Stimulated activated effector memory CD8-positive, alpha-beta T cell treated with anti-CD3 and anti-CD28 coated beads, Interleukin-12 subunit alpha, Interleukin-12 subunit beta, amount 100 ng/mL, for 72 hours (primary cell): ENCODE data around the gene PLG.
"Not testable (repeated sequence)": the region's sequence is repeated elsewhere in the genome, so short reads cannot be mapped to it uniquely, and the experiment has no call there.

ENCODE experiments used
- ATAC-seq: fragments of 150-1000 bp; cut with Tn5 transposase; 2 replicates; pipeline ENCODE4 v1.10.0; 2021
- DNase-seq, 2 donors: peaks; one replicate each; pipeline ENCODE4 v3.0.0; 2021 to 2022; ENCODE audit warnings: low spot score in 2 of 2
- H3K27ac Mint-ChIP-seq: one replicate; pipeline ENCODE4 v1.8.0; 2022; ENCODE audit warnings: mild to moderate bottlenecking, mixed read lengths
- H3K36me3 Mint-ChIP-seq: one replicate; pipeline ENCODE4 v1.8.0; 2022; ENCODE audit warnings: mild to moderate bottlenecking, mixed read lengths
- H3K4me1 Mint-ChIP-seq: one replicate; pipeline ENCODE4 v1.8.0; 2022; ENCODE audit warnings: mixed read lengths
- H3K4me3 Mint-ChIP-seq: one replicate; pipeline ENCODE4 v1.8.0; 2022; ENCODE audit warnings: mild to moderate bottlenecking, mixed read lengths
- H3K9me3 Mint-ChIP-seq: one replicate; pipeline ENCODE4 v1.8.0; 2022; ENCODE audit warnings: mixed read lengths

PLG gene

DNA sequence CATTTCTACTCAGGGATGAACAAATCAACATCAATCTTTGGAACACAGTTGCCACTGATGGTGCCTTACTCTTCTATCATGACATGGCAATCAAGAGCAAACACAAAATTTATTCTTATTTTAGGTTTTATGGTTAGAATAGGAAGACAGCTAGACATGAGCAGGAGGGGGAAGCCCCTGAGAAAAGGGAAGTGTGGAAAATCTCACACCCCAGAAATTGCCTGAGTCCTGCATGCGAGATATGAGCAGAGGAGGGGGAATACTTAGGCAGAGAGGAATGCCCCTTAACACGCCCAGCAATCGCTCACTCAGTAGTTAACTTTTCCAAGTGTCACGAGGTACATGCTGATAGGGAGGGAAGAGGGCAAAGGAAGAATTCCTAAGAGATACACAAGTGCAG, 79.3 kb downstream of the PLG start:
- H3K4me3 Mint-ChIP-seq: no peak overlapping the region
- H3K27ac Mint-ChIP-seq: no peak overlapping the region
- H3K9me3 Mint-ChIP-seq: peaks cover 4% of the 10 kb centered on the region
- H3K36me3 Mint-ChIP-seq: no peaks in the 10 kb centered on the region
- H3K4me1 Mint-ChIP-seq: no peaks in the 10 kb centered on the region
- ATAC-seq (no peak), DNase-seq (no peak)

DNA sequence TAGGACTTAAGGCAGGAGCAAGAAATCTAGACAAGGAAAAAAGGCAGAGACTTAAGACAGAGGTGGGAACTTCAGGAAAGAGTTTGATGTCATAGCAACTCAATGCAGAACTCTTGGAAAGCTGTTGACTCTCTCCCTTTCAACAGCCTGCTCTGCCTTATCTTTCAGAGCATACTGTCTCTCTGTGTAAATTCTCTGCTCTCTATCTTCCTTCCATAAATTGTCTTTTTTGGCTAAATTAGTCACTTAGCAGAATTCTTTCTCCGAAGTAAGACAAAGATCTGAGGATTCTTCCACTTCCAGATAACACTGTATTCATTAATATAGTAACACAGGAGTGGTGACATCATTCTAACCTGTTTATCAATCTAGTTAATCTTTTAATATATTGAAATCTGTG, 80.2 kb downstream of the PLG start:
- Mint-ChIP-seq H3K9me3 (peaks cover 4% of the 10 kb centered on the region), H3K4me1 (no peaks in the 10 kb centered on the region), H3K4me3 (no peak overlapping the region), H3K27ac (no peak overlapping the region), H3K36me3 (no peaks in the 10 kb centered on the region)
- DNase-seq (no peak), ATAC-seq (no peak)

DNA sequence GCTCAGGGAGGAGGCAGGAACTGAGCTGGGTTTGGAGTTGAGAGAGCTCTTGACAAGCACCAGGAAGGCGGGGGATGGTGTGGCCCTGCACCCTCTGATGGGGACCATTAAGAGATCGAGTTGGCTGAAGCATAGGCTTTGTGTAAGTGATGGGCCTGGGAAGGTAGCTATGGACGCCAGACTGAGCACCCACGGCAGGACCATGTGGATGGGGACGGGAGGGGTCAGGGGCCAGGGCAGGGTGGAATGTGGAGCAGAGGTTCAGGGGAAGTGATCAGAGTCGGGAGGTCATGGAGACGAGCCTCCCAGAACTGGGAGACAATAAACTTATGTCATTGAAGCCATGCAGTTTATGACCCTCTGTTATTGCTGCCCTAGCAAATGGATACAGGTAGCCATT, 81.7 kb downstream of the PLG start:
- Mint-ChIP-seq H3K4me1 (no peaks in the 10 kb centered on the region), H3K27ac (no peak overlapping the region), H3K9me3 (peaks cover 11% of the 10 kb centered on the region), H3K4me3 (no peak overlapping the region), H3K36me3 (no peaks in the 10 kb centered on the region)
- ATAC-seq (peak; percentile 34), DNase-seq (no peak)

DNA sequence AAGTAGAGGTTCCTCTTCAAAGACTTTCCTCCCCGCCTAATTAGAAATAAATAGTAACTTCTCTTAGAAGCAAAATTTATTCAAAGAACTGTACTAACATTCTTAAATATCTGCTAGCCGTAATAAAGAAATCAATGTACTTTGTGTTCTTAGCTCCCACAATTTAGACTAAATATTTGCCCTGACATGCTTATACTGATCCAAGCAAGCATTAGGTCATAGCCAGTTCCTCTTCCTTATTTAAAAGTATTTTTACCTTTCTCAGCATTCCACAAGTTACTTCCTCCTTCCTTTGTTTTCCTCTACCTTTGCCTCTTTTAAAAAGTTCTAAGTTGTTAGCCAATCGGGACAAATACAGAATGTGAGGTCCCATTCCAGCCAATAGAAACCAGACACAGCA, 86.1 kb downstream of the PLG start:
- H3K27ac Mint-ChIP-seq, H3K4me3 Mint-ChIP-seq, H3K36me3 Mint-ChIP-seq, H3K4me1 Mint-ChIP-seq, ATAC-seq, DNase-seq: not testable (repeated sequence)
- peaks cover 14% of the 10 kb centered on the region for H3K9me3 Mint-ChIP-seq

DNA sequence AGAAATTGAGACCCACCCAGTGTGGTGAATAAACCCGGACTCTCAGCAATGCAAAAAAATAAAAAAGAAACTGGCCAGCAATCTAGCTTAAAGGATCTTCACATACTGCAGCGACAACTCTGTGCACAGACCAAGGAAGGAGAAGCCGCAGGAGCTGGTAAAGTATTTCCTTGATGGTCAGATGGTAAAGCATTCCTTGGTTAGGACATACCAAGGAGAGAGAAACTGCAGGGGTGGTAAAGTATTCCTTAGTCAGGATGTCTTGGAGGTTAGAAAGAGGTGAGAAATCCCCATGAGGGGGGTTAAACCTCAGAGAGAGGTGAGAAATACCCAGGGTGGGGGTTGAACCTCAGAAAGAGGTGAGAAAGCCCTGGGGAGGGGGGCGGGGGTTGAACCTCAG, 86.8 kb downstream of the PLG start:
- Mint-ChIP-seq H3K9me3 (peaks cover 14% of the 10 kb centered on the region), H3K27ac (peak overlapping the region; percentile 20), H3K4me1 (peaks cover 7% of the 10 kb centered on the region), H3K4me3 (no peak overlapping the region), H3K36me3 (no peaks in the 10 kb centered on the region)
- DNase-seq (no peak), ATAC-seq (no peak)

DNA sequence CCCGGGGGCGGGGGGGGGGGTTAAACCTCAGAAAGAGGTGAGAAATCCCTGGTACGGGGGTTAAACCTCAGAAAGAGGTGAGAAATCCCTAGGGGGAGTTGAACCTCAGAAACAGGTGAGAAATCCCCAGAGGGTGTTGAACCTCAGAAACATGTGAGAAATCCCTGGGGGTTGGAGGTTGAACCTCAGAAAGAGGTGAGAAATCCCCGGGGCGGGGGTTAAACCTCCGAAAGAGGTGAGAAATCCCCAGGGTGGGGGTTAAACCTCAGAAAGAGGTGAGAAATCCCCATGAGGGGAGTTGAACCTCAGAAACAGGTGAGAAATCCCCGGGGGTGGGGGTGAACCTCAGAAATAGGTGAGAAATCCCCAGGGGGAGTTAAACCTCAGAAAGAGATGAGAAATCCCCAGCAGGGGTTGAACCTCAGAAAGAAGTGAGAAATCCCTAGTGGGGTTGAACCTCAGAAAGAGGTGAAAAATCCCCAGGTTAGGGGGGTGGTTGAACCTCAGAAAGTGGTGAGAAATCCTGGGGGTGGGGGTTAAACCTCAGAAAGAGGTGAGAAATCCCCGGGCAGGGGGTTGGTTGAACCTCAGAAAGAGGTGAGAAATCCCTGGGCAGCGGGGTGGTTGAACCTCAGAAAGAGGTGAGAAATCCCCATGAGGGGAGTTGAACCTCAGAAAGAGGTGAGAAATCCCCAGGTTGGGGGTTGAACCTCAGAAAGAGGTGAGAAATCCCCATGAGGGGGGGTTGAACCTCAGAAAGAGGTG, 87.4 kb downstream of the PLG start:
- H3K4me3 Mint-ChIP-seq: no peak overlapping the region
- DNase-seq (no peak), ATAC-seq (peak; percentile 47)
- peak overlapping the region; percentile 20 for H3K27ac Mint-ChIP-seq
- peaks cover 7% of the 10 kb centered on the region for H3K4me1 Mint-ChIP-seq
- peaks cover 14% of the 10 kb centered on the region for H3K9me3 Mint-ChIP-seq
- H3K36me3 Mint-ChIP-seq: no peaks in the 10 kb centered on the region

DNA sequence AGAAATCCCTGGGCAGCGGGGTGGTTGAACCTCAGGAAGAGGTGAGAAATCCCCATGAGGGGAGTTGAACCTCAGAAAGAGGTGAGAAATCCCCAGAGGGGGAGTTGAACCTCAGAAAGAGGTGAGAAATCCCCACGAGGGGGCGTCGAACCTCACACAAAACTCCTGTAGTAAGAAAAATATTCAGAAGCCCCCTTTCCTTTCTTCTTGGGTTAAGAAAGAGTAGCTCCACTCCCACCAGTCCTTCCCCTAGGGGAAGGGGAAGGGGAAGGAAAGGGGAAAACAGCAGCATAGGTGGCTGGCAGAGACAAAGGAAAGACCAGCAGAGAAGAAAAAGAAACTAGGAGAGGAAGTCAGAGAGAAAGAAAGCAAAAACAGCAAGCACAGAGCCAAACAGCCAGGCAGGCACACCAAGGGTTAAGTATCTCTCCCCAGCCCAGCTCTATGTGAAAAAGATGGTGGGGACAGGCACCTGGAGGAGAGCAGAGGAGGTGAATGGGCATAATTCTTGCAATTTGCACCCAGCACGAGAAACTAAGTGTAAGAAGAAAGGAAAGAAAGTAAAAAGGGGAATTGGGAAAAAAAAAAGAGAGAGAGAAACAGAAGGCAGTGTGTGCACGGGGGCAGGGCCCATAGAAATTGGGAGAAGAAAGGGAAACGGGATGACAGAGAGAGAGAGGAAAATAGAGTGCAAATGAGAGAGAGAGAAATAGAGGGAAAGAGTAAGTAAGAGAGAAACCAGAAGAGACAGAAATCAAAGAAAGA, 88.2 kb downstream of the PLG start:
- ATAC-seq (no peak), DNase-seq (no peak)
- Mint-ChIP-seq H3K36me3 (no peaks in the 10 kb centered on the region), H3K27ac (no peak overlapping the region), H3K9me3 (peaks cover 14% of the 10 kb centered on the region), H3K4me1 (peaks cover 7% of the 10 kb centered on the region), H3K4me3 (no peak overlapping the region)

DNA sequence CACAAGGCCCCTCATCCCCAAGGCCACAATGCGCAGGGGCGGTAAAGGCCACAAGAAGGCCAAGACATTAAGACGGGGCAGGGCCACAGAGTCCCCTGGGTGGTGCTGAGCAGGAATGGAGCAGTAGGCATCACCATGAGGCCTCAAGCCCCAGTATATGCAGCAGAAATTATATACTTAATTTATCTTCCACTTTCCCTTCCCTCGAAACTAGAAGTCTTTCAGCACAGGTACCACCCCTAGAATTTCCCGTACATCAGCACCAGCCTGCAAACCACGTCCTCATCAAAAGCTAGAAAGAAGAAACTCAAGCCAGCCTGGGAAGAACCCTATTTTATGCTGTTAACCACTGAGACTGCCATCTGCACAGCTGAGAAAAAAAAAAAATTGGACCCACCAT, 89.4 kb downstream of the PLG start:
- no peak for DNase-seq
- ATAC-seq: peak; percentile 8
- no peak overlapping the region for H3K27ac Mint-ChIP-seq
- peaks cover 7% of the 10 kb centered on the region for H3K4me1 Mint-ChIP-seq
- H3K9me3 Mint-ChIP-seq: peaks cover 14% of the 10 kb centered on the region
- H3K36me3 Mint-ChIP-seq: no peaks in the 10 kb centered on the region
- H3K4me3 Mint-ChIP-seq: no peak overlapping the region

DNA sequence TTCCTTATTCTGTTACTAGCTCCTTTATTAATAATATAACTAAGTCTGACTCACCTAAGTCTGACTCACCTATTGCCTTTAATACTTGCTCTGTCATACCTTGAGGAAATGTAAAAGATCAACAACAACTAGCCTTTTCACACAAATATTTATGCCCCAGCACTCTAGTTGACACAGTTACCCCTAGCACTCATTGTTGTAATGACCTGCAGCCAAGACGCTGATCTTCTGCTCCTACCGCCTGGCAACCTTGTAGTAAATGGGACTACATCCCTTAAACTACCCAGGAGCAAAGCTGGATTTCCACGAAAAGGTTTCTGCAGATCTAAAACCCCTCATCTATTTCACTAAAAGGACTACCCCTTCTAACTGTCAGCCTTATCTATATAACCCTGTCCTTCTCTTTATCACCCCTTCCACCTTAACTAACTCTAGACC, 90.0 kb downstream of the PLG start:
- DNase-seq: no peak
- Mint-ChIP-seq H3K9me3 (peaks cover 17% of the 10 kb centered on the region), H3K4me3 (no peak overlapping the region), H3K36me3 (no peaks in the 10 kb centered on the region), H3K27ac (no peak overlapping the region), H3K4me1 (peaks cover 7% of the 10 kb centered on the region)
- ATAC-seq: peak; percentile 52

DNA sequence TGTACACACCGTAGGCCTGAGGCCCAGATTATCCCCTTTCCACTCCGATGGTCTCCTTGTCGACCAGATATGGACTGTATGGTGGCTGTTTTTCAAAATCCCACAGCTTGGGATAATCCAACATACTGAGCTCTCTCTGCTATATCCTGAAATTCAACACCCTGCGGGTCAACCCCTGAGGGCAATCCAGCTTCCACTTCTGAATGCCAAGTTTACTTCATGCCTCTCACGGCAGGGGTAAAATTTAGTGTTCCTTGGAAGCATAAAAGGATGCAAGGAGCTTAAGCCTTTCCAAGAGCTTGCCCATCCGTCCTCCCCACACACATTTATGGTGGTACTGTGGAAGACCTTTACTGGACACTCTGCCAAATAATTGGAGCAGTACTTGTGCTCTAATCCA, 90.7 kb downstream of the PLG start:
- peaks cover 7% of the 10 kb centered on the region for H3K4me1 Mint-ChIP-seq
- DNase-seq (no peak), ATAC-seq (no peak)
- H3K4me3 Mint-ChIP-seq: no peak overlapping the region
- H3K9me3 Mint-ChIP-seq: peaks cover 19% of the 10 kb centered on the region
- H3K36me3 Mint-ChIP-seq: no peaks in the 10 kb centered on the region
- H3K27ac Mint-ChIP-seq: no peak overlapping the region

DNA sequence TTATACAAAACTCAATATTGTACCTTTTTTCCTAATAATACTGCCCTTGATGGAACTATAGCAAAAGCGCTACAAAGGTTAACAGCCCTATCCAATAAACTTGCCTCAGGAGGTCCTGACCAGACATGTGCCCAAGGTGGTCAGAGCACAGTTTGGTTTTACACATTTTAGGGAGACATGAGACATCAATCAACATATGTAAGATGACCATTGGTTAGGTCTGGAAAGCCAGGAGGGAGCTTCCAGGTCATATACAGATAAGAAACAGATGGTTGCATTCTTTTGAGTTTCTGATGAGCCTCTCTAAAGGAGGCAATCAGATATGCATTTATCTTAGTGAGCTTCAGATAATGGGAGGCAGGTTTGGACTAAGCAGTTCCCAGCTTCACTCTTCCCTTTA, 91.6 kb downstream of the PLG start:
- H3K4me1 Mint-ChIP-seq: peaks cover 7% of the 10 kb centered on the region
- H3K9me3 Mint-ChIP-seq: peaks cover 15% of the 10 kb centered on the region
- no peak for DNase-seq
- ATAC-seq: no peak
- no peaks in the 10 kb centered on the region for H3K36me3 Mint-ChIP-seq
- H3K4me3 Mint-ChIP-seq: no peak overlapping the region
- H3K27ac Mint-ChIP-seq: no peak overlapping the region

DNA sequence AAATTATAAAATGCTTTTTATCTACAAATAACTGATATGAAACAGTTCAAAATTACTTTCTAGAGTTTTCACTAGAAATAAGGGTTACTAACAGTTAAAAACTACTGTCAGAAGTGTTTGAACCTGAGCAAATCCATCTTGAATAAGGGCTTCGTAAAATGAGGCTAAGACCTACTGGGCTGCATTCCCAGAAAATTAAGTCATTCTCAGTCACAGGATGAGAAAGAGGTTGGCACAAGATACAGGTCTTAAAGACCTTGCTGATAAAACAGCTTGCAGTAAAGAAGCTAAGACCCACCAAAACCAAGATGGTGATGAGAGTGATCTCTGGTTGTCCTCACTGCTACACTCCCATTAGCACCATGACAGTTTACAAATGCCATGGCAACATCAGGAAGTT, 93.7 kb downstream of the PLG start:
- peaks cover 7% of the 10 kb centered on the region for H3K9me3 Mint-ChIP-seq
- DNase-seq (no peak), ATAC-seq (no peak)
- no peak overlapping the region for H3K27ac Mint-ChIP-seq
- H3K4me3 Mint-ChIP-seq: no peak overlapping the region
- H3K4me1 Mint-ChIP-seq: no peaks in the 10 kb centered on the region
- no peaks in the 10 kb centered on the region for H3K36me3 Mint-ChIP-seq

DNA sequence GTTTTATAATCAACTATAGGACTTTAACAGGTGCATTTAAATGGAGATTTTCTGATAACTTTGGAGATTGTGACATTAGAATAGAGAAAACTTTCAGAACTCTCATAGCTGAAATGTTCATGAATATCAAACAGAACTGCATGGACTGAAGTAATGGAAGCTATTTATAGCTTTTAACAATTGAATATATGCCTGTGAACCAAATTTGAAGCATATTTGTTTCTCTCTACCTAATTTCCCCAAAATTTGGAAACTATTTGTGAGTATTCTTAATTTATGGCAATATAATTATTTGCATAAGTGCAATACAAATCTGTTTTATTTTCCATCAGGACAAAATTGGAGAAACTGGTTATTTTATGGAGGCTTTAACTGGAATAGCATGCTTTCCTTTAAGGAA, 96.6 kb downstream of the PLG start:
- Mint-ChIP-seq H3K4me3 (no peak overlapping the region), H3K36me3 (no peaks in the 10 kb centered on the region), H3K27ac (no peak overlapping the region), H3K9me3 (peaks cover 7% of the 10 kb centered on the region), H3K4me1 (no peaks in the 10 kb centered on the region)
- DNase-seq: no peak
- no peak for ATAC-seq

DNA sequence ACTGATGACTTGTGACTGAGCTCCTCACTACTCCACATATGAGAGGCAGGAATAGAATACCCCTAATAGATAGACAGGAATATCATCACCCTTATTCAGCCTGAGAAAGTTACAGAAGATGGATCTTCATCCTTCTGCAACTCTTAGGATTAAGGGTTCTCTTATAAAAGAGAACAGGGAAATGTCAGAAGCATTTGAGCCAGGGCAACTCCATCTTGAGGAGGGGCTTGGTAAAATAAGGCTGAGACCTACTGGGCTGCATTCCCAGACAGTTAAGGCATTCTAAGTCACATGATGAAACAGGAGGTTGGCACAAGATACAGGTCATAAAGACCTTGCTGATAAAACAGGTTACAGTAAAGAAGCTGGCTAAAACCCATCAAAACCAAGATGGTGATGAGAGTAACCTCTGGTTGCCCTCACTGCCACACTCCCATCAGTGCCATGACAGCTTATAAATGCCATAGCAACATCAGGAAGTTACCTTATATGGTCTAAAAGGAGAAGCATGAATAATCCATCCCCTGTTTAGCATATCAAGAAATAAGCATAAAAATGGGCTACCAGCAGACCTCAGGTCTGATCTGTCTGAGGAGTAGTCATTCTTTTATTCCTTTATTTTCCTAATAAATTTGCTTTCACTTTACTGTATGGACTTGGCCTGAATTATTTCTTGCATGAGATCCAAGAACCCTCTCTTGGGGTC, 97.9 kb downstream of the PLG start:
- Mint-ChIP-seq H3K36me3 (no peaks in the 10 kb centered on the region), H3K4me3 (no peak overlapping the region), H3K4me1 (no peaks in the 10 kb centered on the region), H3K9me3 (peaks cover 7% of the 10 kb centered on the region), H3K27ac (no peak overlapping the region)
- no peak for DNase-seq
- ATAC-seq: no peak

DNA sequence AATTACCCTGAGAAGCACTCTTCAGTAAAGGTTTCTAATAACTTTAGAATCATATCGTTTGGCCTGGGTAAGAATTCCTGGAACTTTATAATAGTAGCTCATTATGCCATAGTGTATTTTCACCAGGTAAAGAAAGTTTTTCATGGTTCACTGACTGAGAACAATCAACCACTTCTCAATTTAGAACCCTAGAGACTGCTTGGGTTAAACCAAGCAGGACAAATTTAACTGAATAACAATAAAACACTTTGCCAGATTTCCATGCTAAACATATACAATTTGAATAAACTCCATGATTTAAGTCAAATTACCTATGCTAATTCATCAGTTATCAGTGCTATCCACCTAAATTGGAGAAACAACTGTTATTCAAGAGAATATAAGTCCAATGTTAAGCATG, 99.4 kb downstream of the PLG start:
- no peak overlapping the region for H3K4me3 Mint-ChIP-seq
- no peak overlapping the region for H3K27ac Mint-ChIP-seq
- ATAC-seq (no peak), DNase-seq (no peak)
- no peaks in the 10 kb centered on the region for H3K4me1 Mint-ChIP-seq
- peaks cover 7% of the 10 kb centered on the region for H3K9me3 Mint-ChIP-seq
- H3K36me3 Mint-ChIP-seq: no peaks in the 10 kb centered on the region

DNA sequence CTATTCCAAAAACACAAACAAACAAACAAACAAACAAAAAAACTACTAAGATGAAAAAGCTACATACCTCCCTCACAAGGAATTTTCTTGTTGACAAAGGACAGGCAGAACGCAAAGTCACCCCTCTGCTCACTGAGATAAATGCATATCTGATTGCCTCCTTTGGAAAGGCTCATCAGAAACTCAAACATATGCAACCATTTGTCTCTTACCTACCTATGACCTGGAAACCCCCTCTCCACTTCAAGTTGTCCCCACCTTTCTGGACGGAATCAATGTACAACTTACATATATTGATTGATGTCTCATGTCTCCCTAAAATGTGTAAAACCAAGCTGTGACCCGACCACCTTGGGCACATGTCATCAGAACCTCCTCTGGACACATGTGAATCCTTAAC, 100.0 kb downstream of the PLG start:
- not testable (repeated sequence) for H3K27ac Mint-ChIP-seq, H3K4me1 Mint-ChIP-seq, H3K36me3 Mint-ChIP-seq, H3K9me3 Mint-ChIP-seq, DNase-seq, H3K4me3 Mint-ChIP-seq, ATAC-seq
